Epithelial cell of esophagus (primary cell): Measurements from ENCODE around the gene AVPI1.

Source experiments
- DNase-seq: peaks from one replicate; pipeline ENCODE4 v3.0.0; 2010; ENCODE audit warnings: low read depth
- H3K4me3 ChIP-seq: 2 replicates; pipeline ENCODE4 v1.5.1; 2011; ENCODE audit warnings: mild to moderate bottlenecking, low read length, control low read depth
- TF ChIP-seq, protein P1 (sequence below): IDR thresholded peaks from 2 replicates; pipeline ENCODE4 v1.5.1; 2011; ENCODE audit warnings: low read depth, mild to moderate bottlenecking, low read length, control low read depth, inconsistent platforms; ENCODE audit not compliant: insufficient read depth; ENCODE audit errors: missing control alignments

Gene AVPI1

DNA sequence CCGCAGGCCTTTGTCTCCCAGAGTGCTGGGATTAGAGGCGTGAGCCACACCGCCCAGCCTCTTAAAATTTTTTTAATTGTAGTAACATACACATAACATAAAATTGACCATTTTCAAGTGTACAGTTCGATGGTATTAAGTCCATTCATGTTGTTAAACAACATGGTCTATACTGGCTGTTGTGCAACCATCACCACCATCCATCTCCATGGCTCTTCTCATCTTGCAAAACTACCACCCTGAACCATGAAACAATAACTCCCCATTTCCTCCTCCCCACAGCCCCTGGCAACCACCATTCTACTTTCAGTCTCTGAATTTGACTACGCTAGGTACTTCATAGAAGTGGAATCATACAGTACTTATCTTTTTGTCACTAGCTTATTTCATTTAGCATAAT is 42.0 kb upstream of the AVPI1 start:
- DNase-seq, result no peak
- TF ChIP-seq, protein P1, sequence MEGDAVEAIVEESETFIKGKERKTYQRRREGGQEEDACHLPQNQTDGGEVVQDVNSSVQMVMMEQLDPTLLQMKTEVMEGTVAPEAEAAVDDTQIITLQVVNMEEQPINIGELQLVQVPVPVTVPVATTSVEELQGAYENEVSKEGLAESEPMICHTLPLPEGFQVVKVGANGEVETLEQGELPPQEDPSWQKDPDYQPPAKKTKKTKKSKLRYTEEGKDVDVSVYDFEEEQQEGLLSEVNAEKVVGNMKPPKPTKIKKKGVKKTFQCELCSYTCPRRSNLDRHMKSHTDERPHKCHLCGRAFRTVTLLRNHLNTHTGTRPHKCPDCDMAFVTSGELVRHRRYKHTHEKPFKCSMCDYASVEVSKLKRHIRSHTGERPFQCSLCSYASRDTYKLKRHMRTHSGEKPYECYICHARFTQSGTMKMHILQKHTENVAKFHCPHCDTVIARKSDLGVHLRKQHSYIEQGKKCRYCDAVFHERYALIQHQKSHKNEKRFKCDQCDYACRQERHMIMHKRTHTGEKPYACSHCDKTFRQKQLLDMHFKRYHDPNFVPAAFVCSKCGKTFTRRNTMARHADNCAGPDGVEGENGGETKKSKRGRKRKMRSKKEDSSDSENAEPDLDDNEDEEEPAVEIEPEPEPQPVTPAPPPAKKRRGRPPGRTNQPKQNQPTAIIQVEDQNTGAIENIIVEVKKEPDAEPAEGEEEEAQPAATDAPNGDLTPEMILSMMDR, result no peak
- H3K4me3 ChIP-seq, result no peak overlapping the region

DNA sequence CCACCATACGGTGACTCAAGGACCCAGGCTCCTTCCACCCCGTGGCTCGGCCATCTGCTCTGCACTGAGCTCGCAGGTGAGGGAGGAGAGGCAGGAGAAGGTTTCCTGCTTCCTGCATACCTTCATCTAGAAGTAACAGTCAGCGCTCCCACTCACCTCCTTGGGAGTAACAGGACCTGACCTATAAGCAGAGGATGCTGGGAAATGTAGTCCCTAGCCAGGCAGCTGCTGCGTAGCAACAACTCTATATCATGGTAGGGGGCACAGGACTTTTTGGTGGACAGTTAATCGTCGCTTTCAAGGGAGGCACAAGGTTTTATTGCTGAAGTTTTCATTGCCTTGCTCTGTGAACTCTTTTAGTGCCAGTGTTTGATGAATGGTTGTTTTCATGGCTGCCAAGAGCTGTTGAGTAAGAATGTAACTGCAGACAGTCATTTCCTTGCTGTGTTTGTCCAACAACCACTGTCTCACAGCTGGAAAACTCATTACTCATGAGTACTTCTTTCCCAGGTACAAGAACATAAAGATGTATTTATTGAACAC is 39.7 kb upstream of the AVPI1 start:
- H3K4me3 ChIP-seq, result peak overlapping the region; percentile 43
- TF ChIP-seq, protein P1, result no peak
- DNase-seq, result peak; percentile 89

DNA sequence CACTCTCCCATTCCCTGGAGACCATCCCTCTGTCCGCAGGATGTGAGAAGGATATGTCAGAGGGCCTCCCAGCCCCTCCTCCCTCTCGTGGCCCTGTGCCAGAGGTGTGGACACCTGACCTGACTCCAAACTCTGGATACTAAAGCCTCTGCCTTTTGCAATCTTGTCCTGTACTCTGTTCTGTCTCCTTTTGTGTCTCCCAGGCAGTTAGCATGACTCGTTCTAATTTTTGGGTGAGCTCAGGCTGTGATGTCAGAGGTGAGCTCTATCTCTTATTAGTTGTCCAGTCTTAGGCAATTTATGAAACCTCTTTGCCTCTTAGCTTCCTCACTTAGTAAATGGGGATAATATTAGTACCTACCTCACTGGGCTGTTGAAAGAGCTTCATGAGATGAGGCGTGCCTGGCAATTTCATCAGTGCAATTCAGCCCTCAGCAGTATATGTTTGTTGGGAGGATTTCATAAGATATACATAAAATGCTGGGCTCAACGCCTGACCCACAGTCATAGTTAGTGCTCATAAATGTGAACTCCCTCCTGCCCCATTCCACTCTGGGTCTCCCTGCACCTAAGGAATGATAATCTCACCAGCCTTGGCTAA is 37.4 kb upstream of the AVPI1 start:
- TF ChIP-seq, protein P1, result no peak
- DNase-seq, result peak; percentile 83
- H3K4me3 ChIP-seq, result no peak overlapping the region

DNA sequence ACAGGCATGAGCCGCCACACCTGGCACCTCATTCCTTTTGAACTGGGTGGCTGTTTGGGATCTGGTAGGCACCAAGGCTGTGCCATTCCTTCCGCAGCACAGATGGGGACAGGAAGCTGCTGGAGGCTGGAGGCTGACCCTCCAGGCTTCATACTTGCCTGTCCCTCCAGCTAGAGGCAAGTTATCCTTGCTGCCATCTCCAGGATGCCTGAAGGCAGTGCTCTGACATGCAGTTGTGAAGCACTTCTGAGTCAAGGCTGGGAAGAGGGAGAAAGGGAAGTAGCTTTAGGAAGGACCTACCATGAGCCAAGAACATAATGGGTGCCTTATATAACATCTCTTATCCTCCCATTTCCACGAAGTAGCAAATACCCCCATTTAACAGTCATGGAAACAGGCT is 36.0 kb upstream of the AVPI1 start:
- peak; percentile 34 for DNase-seq
- TF ChIP-seq, protein P1, result no peak
- H3K4me3 ChIP-seq, result no peak overlapping the region

DNA sequence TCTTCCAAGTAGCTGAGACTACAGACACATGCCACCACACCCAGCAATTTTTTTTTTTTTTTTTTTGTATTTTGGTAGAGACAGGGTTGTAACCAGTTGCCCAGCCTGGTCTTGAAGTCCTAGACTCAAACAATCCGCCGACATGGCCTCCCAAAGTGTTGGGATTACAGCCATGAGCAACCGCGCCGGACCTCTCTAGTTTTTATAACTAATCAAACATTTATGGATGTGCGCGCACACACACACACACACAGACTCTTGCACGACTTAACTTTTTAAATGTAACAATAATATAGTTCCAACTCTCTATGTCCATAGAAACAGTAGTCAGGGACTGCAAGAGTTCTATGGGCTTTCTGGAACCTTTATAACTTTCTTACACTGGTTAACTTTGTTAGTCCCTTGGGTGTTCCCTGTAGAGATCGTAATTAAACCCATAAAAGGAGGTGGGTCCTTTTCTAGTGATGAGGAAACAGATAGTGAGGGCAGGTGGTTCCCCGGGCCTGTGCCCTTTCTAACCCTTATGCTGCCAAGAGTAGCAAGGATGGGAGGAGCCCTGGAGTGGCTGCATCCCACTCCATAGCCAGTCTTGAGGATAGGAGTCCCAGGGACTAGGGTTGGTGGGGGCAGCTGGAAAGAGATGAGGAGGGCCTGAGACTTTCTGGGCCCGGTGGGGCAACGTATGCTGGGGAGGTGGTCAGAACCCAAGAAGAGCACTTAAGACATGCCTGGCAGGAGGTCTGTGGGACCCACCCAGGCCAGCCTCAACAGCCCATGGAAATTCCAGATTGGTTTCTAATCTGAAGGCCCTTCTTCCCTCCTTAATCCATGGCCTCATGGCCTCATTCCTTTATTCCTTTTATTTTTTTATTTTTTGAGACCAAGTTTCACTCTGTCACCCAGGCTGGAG is 35.1 kb upstream of the AVPI1 start:
- H3K4me3 ChIP-seq, result no peak overlapping the region
- DNase-seq, result no peak
- TF ChIP-seq, protein P1, result no peak

DNA sequence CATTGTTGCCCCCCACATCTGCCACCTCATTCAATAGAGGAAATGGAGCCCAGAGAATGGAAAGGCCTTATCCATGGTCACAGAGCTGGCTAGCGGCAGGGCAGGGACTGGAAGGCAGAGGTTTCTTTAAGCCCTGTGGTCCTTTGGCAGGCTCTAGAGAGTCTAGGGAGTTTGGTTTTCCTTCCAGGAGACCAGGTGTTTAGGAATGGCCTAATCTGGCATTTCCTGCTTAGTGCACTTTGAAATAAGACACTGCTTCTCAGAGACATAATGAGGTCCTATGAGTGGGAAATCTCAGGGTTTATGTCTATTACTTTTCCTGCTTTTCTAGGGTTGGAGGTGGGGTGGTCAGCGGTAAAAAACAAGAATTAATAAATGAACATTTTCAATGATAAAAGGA is 32.6 kb upstream of the AVPI1 start:
- no peak overlapping the region for H3K4me3 ChIP-seq
- no peak for DNase-seq
- TF ChIP-seq, protein P1, result no peak
